Heart left ventricle (tissue), 13 donors: ENCODE measurements around the gene RAB20.

ENCODE experiments used
- POLR2A ChIP-seq, 2 donors: fragments of 450-650 bp; IDR thresholded peaks; one replicate each; pipeline ENCODE4 v1.6.1; 2017; ENCODE audit warnings: antibody characterized with exemption in 2 of 2, mild to moderate bottlenecking in 2 of 2, moderate library complexity in 2 of 2
- TF ChIP-seq, protein P1 (sequence below), 12 donors: fragments of 200-600 bp; sonication (generic) in 4 of 12; IDR thresholded peaks; one replicate each; pipeline versions ENCODE4 v1.5.0 to v1.8.0; 2018 to 2022; ENCODE audit warnings: antibody characterized with exemption in 12 of 12, mild to moderate bottlenecking in 5 of 12
- donor health status: ischemic (EF 13 %, LVEDD 7.1; RV severe dilation, severe dysfunction).
- donor health status: DM: no; HTN: yes; CAD: no.
- donor health status: DM: no; HTN: no; CAD: no.
- donor health status: ischemic (EF 25% LVEDD 6.9; RV normal size, moderate dysfunction).
- donor health status: ischemic (EF 25% LVEDD 5.7; RV mildly dilated, moderate dysfunction).
- donor health status: ischemic (EF 35%, LVEDD 5.7; RV mildly dilated, moderate dysfunction).
- donor health status: nonischemic (EF 11% LVEDD 7.7; RV severe dilation, severe dysfunction).
- donor health status: DM: yes; HTN: yes; CAD: no.
- donor health status: PGD.
- donor health status: ischemic (EF 29% LVEDD 5.4; RV normal size, mild dysfunction).
- donor health status: nonischemic (EF 23%, LVEDD 6.1; RV moderate dilation, normal function).

- TF ChIP-seq, protein P1, sequence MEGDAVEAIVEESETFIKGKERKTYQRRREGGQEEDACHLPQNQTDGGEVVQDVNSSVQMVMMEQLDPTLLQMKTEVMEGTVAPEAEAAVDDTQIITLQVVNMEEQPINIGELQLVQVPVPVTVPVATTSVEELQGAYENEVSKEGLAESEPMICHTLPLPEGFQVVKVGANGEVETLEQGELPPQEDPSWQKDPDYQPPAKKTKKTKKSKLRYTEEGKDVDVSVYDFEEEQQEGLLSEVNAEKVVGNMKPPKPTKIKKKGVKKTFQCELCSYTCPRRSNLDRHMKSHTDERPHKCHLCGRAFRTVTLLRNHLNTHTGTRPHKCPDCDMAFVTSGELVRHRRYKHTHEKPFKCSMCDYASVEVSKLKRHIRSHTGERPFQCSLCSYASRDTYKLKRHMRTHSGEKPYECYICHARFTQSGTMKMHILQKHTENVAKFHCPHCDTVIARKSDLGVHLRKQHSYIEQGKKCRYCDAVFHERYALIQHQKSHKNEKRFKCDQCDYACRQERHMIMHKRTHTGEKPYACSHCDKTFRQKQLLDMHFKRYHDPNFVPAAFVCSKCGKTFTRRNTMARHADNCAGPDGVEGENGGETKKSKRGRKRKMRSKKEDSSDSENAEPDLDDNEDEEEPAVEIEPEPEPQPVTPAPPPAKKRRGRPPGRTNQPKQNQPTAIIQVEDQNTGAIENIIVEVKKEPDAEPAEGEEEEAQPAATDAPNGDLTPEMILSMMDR (IDR thresholded peaks at IDR 0.05), result no peak
- TF ChIP-seq POLR2A (IDR thresholded peaks at IDR 0.05), result no peak
These were observed 14.5 kb upstream of the RAB20 start for GRCh38 chr13:110576070-110576394.
